ENCODE results near the gene ITGA11. TPM values are rescaled to one million over a fixed set of nuclear protein-coding genes. Genes with fewer than 3 reads are reported as not detected.
A peak's percentile ranks its signal among the peaks of the same experiment; 100 is the strongest.

The ITGA11 gene
- total RNA-seq, 1 donor, result 567 TPM

GRCh38 chr15:68252925-68253534, 178.9 kb downstream of the ITGA11 start:
- Histone ChIP-seq H3K4me1 (ENCODE audit: insufficient read depth, low read length) (peaks cover 15% of the 10 kb centered on the region), H3K4me3 (ENCODE audit: insufficient read depth, low read length) (no peak overlapping the region), H3K9me3 (ENCODE audit: low read depth, low read length) (no peaks in the 10 kb centered on the region), H3K4me2 (ENCODE audit: insufficient read depth, low read length) (peak overlapping the region; percentile 29), H4K20me1 (ENCODE audit: insufficient read depth, low read length) (no peaks in the 10 kb centered on the region), H3K27me3 (ENCODE audit: insufficient read depth, low read length) (peaks cover 2% of the 10 kb centered on the region), H3K36me3 (ENCODE audit: insufficient read depth, low read length) (no peaks in the 10 kb centered on the region), H3K27ac (ENCODE audit: low read depth, low read length) (no peak overlapping the region), H3K79me2 (ENCODE audit: insufficient read depth, low read length) (no peaks in the 10 kb centered on the region), H2AFZ (ENCODE audit: low read length) (no peak overlapping the region)
- DNase-seq (ENCODE audit: insufficient read length, low spot score, missing footprints), result peak; percentile 92
- peak; percentile 91 for TF ChIP-seq CTCF (IDR thresholded peaks at IDR 0.05; ENCODE audit: extremely low read depth, low read depth, low read length)

- H3K27ac ChIP-seq (ENCODE audit: low read depth, low read length), result no peak overlapping the region
- H3K79me2 ChIP-seq (ENCODE audit: insufficient read depth, low read length), result no peaks in the 10 kb centered on the region
- no peaks in the 10 kb centered on the region for H3K9me3 ChIP-seq (ENCODE audit: low read depth, low read length)
- no peaks in the 10 kb centered on the region for H3K36me3 ChIP-seq (ENCODE audit: insufficient read depth, low read length)
- H3K4me1 ChIP-seq (ENCODE audit: insufficient read depth, low read length), result peaks cover 2% of the 10 kb centered on the region
- no peak for DNase-seq (ENCODE audit: insufficient read length, low spot score, missing footprints)
- H2AFZ ChIP-seq (ENCODE audit: low read length), result no peak overlapping the region
- no peak overlapping the region for H3K4me3 ChIP-seq (ENCODE audit: insufficient read depth, low read length)
- TF ChIP-seq CTCF (IDR thresholded peaks at IDR 0.05; ENCODE audit: extremely low read depth, low read depth, low read length), result no peak
- peaks cover 2% of the 10 kb centered on the region for H3K27me3 ChIP-seq (ENCODE audit: insufficient read depth, low read length)
- H3K4me2 ChIP-seq (ENCODE audit: insufficient read depth, low read length), result no peak overlapping the region
- H4K20me1 ChIP-seq (ENCODE audit: insufficient read depth, low read length), result no peaks in the 10 kb centered on the region
Measured at GRCh38 chr15:68249058-68249713, 182.8 kb downstream of the ITGA11 start.

Other genes starting within 250 kb of the ITGA11 start
- 1.2 and 2.2 TPM in 2 replicates for gene CALML4, start 226.8 kb downstream of the ITGA11 start, total RNA-seq
- 15.2 and 20.3 TPM in 2 replicates for gene CLN6, start 202.4 kb downstream of the ITGA11 start, total RNA-seq
- 35.5 and 41.5 TPM in 2 replicates for gene FEM1B, start 154.4 kb downstream of the ITGA11 start, total RNA-seq
- 10.5 and 14.1 TPM in 2 replicates for gene CORO2B, start 146.8 kb upstream of the ITGA11 start, total RNA-seq

Measured in osteoblast (primary cell).